ENCODE measurements around the gene WNT7B. TPM values are rescaled to one million over a fixed set of nuclear protein-coding genes. Genes with fewer than 3 reads are reported as not detected.

Gene WNT7B
- total and polyA plus RNA-seq, 7 donors, result not detected

DNA sequence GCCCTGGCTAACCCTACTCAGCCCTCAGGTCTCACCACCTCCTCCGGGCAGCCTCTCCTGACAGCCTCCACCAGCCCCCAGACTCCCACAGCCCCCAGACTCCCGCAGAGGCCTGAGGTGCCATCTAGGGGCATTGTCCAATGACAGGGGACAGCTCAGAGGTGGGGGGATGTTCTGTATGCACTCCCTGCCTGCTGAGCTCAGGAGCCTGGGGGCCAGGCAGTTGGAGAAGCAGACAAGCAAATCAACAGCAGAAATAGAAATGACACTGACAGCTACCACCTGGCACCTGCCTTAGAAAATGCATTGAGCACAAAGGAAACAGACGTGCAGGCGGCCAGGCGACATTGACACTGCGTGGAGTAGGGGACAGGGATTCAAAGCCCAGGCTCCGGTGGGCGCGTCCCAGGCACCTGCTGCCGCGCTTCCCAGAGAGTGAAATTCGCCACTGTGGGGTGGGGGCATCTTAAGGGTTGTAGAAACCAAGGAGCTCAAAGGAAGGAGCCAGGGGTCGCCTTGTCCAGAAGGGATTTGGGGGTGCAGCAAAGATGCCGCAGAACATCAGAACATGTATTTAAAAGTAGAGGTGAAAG lies 22.5 kb upstream of the WNT7B start:
- intact Hi-C loops (cut with DNase I), result loop anchor here (5.0 to 10.0 kb wide), 3 partner anchors 298 to 765 kb away; partner anchors contain the start of genes CELSR1, GTSE1 and TBC1D22A
- H3K36me3 ChIP-seq, result no peaks in the 10 kb centered on the region
- H3K4me3 ChIP-seq, result no peak overlapping the region
- DNase-seq, result peak; percentile 57
- no peaks in the 10 kb centered on the region for H3K9me3 ChIP-seq
- peaks cover 0 to 59% (median 53%) of the 10 kb centered on the region in 4 donors for H3K4me1 ChIP-seq
- peak overlapping the region in 1 of 4 donors; percentile 81 for H3K27ac ChIP-seq
- H3K27me3 ChIP-seq, result no peaks in the 10 kb centered on the region
- TF ChIP-seq POLR2AphosphoS5 (IDR thresholded peaks at IDR 0.05) (no peak), POLR2A (IDR thresholded peaks at IDR 0.05) (no peak), EP300 (IDR thresholded peaks at IDR 0.05) (no peak)
- TF ChIP-seq, protein P1, sequence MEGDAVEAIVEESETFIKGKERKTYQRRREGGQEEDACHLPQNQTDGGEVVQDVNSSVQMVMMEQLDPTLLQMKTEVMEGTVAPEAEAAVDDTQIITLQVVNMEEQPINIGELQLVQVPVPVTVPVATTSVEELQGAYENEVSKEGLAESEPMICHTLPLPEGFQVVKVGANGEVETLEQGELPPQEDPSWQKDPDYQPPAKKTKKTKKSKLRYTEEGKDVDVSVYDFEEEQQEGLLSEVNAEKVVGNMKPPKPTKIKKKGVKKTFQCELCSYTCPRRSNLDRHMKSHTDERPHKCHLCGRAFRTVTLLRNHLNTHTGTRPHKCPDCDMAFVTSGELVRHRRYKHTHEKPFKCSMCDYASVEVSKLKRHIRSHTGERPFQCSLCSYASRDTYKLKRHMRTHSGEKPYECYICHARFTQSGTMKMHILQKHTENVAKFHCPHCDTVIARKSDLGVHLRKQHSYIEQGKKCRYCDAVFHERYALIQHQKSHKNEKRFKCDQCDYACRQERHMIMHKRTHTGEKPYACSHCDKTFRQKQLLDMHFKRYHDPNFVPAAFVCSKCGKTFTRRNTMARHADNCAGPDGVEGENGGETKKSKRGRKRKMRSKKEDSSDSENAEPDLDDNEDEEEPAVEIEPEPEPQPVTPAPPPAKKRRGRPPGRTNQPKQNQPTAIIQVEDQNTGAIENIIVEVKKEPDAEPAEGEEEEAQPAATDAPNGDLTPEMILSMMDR (IDR thresholded peaks at IDR 0.05), result no peak
- WGBS, 2 donors, result 90% methylated on average over 14 of the region's 14 CpGs

DNA sequence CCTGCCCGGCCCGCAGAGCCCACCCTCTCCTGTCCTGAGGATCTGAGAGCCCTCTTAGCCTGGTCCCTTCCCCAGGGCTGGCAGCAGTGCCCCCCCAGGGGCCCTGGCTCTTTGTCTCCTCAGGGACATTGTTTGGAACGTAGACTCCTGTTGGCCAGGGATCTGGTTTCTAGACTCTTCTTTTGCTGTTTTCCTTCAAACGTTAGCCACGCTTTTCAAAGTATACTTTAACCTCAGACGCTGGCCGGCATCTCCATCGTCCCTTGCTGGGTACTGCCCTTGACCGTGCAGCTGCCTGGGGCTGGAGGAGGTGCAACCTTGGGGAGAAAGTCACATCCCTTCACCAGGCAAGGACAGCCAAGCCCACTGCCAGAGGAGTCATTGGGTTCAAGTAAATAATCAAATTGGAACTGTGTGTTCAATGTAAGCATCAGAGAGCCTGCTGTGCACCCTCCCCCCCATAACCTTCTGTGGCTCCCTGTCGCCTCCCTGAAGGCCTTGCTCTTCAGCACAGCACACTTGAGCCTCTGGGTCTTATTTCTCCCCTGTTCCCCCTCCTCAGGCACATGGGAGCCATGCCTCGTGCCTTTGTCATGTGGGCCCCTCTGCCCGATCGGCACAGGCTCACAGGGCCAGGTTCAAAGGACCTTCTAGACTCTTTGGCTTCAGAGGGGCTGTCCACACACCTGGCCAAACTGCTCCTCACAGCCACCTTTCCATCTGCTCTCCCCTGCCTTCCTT lies 21.8 kb upstream of the WNT7B start:
- Histone ChIP-seq H3K27me3 (no peaks in the 10 kb centered on the region), H3K36me3 (no peaks in the 10 kb centered on the region), H3K4me1 (peaks cover 0 to 60% (median 54%) of the 10 kb centered on the region in 4 donors), H3K4me3 (no peak overlapping the region), H3K9me3 (no peaks in the 10 kb centered on the region), H3K27ac (peak overlapping the region; percentile 72 to 85 (median 83))
- peak; percentile 54 for DNase-seq
- TF ChIP-seq POLR2AphosphoS5 (IDR thresholded peaks at IDR 0.05), result no peak
- TF ChIP-seq, protein P1 (IDR thresholded peaks at IDR 0.05), result no peak
- no peak for TF ChIP-seq POLR2A (IDR thresholded peaks at IDR 0.05)
- TF ChIP-seq EP300 (IDR thresholded peaks at IDR 0.05), result no peak
- intact Hi-C loops (cut with DNase I), result loop anchor here (5.0 to 10.0 kb wide), 3 partner anchors 298 to 766 kb away; partner anchors contain the start of genes CELSR1, GTSE1 and TBC1D22A
- 66 to 80% methylated on average over 13 of the region's 13 CpGs for WGBS, 2 donors

DNA sequence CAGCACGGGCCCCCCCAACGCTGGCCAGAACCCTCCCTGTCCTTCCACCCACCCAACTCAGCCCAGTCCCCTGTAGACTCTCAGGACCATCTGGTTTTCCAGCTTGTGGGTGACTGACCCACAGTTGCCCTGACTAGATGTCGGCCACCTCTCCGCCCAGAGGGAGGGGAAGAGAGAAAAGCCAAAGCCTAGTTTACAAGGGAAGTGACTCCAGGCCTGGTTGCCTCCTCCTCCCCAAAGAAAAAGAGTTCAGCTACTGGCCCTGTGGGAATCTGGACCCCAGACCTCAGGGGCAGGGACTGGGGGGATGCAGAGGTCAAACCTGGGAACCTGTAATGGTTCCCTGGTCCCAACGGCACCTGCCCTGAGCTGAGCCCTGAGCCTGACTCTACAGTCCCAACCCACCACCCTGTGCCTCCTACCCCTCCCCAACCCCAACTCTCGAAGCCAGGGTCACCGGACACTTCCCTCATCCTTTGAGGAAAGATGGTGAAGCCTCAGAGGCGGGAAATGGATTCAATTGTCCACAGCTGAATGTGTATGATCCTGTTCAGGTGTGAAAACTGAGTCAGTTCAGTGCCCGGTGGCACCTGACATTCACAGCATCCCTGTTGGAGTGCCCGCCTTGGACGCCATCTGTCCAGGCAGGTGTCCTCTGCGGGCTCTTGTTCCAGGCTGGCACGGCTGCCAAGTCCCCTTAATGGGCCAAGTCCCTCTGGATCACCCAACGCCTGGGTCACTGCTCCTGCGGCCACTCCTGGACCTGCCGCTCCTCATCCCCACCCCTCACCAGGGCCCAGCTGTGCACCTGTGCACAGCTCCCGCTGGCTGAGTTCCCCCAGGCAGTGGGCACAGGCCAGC lies 21.0 kb upstream of the WNT7B start:
- no peaks in the 10 kb centered on the region for H3K9me3 ChIP-seq
- intact Hi-C loops (cut with DNase I), result loop anchor here (5.0 to 10.0 kb wide), 3 partner anchors 299 to 767 kb away; partner anchors contain the start of genes CELSR1, GTSE1 and TBC1D22A
- no peak overlapping the region for H3K4me3 ChIP-seq
- no peaks in the 10 kb centered on the region for H3K27me3 ChIP-seq
- peak overlapping the region; percentile 72 to 85 (median 83) for H3K27ac ChIP-seq
- DNase-seq, result peak; percentile 66
- TF ChIP-seq, protein P1 (IDR thresholded peaks at IDR 0.05), result no peak
- TF ChIP-seq POLR2A (IDR thresholded peaks at IDR 0.05), result no peak
- H3K4me1 ChIP-seq, result peaks cover 0 to 60% (median 54%) of the 10 kb centered on the region in 4 donors
- no peaks in the 10 kb centered on the region for H3K36me3 ChIP-seq
- WGBS, 2 donors, result 55 to 66% methylated on average over 17 of the region's 17 CpGs

DNA sequence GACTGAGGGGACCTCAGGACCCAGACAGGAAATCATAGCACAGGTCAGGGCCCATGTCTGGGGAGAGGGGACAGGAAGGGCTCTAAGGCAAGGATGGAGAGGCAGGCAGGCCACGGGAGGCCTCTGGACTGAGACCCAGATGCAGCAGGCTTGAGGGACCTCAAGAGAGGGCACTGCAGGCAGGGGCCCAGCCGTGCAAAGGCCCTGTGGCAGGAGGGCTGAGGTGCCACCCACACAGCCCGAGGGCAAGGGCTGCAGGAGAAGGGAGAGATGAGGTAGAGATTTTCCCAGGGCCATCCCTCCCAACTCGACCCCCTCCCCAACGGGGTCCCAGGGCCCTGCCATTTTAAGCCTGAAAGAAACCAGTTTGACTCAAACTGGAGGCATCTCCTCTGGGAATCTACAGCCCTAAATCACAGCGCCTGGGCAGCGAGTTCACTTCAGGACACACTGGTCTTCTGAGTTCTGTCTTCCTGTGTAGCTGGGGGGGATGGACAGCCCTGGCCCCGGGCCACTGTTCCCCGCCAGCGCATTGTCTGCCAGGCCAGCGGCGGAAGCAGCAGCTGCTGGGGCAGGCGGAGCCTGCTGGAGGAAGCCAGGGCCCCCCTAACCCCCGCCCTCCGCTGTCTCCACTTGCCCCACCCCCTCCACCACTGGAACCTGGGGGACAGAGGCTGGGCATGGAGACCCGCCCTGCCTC lies 20.3 kb upstream of the WNT7B start:
- 13 to 16% methylated on average over 16 of the region's 16 CpGs for WGBS, 2 donors
- DNase-seq, result peak; percentile 96
- intact Hi-C loops (cut with DNase I), result loop anchor here (5.0 to 10.0 kb wide), 3 partner anchors 300 to 768 kb away; partner anchors contain the start of genes CELSR1, GTSE1 and TBC1D22A
- Histone ChIP-seq H3K9me3 (no peaks in the 10 kb centered on the region), H3K27me3 (no peaks in the 10 kb centered on the region), H3K4me1 (peaks cover 0 to 60% (median 54%) of the 10 kb centered on the region in 4 donors), H3K36me3 (no peaks in the 10 kb centered on the region), H3K27ac (peak overlapping the region; percentile 72 to 85 (median 83)), H3K4me3 (no peak overlapping the region)
- TF ChIP-seq POLR2A (IDR thresholded peaks at IDR 0.05), result no peak
- TF ChIP-seq EP300 (IDR thresholded peaks at IDR 0.05), result peak in 2 of 4 donors; percentile 77 to 84
- TF ChIP-seq POLR2AphosphoS5 (IDR thresholded peaks at IDR 0.05), result peak; percentile 66 to 87 (median 86)
